GM18861 (cell line): Measurements from ENCODE around the gene LORICRIN.

Source experiments
- ATAC-seq: cut with Tn5 transposase; IDR thresholded peaks from one replicate; pipeline ENCODE4 v1.9.1; 2021; ENCODE audit not compliant: unreplicated experiment

LORICRIN gene

DNA sequence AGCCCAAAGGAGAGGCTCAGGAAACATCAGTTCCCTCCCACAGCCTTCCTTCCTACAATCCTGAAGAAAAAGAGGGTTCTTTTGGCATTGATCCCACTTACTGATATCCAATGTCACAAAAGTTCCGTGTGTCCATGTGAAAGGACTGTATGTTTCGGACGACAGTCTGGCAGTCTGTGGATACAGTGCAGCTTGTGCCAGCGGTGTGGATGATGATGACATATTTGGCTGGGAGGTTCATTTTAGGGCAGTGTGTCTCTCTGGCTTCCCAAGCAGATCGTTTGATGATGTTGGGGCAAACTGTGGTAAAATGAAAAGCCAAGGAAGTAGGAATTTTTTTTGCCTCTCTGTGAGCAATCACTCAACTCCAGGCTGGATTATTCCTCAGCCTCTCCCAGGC, 42.8 kb downstream of the LORICRIN start:
- ATAC-seq, result no peak

DNA sequence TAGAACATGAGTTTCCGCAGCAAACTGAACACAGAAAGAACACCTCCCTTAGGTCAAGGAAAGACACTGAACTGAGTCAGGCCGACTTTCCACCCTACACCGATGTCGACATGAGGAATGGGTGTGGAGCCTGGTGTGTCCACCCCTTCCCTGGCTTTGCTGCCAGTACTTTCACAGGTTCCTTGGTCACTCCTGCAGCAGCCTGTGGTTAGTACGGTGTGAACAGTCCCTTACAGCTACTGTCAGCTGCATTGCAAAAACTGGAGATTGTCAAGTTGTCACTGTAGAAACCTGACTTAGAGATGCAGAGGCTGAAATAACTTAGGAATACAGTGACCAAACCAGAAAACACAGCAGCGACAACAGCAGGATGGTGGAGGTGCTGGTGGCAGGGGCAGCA, 46.2 kb downstream of the LORICRIN start:
- no peak for ATAC-seq

DNA sequence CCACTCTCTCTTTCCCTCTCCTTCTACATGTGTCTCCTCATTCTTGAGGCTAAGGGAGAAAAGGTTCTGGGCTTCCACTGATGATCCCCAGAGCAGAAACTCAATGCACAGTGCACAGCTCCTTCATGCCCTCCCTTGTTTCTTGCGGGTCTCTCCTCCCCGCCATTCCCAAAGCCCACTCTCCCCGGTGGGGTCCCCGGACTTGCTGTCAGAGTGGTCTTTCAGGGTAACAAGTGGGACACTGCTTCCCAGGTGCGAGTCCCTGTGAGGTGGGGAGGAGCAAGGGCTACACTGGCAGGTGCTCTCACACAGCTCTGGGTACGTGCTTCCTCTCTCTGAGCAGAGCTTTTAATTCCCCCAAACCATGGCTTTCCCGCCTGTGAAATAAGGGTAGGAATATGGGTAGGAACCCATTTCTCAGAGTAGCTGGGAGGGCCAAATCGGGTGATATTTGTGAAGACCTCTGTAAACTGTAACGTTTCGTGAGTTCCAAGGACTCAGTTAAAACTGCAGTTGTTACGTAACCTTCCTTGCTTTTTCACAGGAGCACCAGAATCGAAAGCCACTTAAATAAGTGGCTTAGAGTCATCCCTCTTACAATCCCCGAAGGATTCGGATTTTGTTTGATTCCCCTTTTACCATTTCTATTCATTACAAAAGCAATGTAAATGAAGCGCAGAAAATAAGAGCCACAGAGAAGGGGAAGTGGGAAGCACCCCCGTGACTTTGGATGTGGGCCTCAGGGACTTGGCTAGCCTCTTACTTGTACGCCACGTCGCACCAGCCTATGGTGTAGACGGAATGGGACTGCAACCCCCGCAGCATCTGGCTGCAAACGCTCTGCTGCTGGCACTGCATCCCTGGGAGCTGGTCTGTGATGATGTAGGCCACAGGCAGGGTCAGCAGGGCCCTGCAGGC, 47.1 kb downstream of the LORICRIN start:
- ATAC-seq, result no peak

DNA sequence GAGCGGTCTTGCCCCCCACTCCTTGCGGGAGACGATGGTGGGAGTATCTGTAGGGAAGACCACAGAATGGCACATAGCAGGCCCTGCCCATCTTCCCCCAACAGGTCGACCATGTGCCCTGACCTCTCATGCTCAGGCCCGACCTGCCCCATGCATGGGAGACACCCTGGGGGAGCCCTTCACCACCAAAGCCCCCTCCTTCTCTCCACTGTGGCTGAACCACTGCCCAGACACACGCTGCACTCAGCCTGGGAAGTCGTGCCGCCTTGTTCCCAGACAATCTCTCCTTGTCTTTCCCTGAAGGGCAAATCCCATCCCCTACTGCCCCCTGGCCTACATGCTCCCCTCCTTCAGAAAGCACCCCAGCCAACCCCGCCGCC, 47.7 kb downstream of the LORICRIN start:
- no peak for ATAC-seq

DNA sequence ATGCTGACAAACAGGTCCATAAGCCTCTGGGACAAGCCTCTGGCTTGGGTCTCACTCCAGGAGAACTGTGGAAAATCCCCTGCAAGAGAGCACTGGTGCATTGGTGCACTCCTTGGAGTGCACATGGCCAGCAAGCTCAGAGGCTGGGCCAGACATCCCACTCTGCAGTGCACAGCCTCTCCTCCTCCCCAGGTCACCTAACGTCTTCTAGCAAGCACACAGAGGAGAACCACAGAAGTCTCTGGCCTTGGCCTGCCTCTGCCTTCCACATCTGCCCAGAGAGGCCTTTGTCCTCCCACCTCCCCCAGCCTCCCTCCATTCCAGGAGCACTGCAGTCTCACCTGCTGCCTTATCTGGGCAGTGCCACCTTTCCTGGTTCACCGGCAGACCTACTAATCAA, 49.1 kb downstream of the LORICRIN start:
- no peak for ATAC-seq

DNA sequence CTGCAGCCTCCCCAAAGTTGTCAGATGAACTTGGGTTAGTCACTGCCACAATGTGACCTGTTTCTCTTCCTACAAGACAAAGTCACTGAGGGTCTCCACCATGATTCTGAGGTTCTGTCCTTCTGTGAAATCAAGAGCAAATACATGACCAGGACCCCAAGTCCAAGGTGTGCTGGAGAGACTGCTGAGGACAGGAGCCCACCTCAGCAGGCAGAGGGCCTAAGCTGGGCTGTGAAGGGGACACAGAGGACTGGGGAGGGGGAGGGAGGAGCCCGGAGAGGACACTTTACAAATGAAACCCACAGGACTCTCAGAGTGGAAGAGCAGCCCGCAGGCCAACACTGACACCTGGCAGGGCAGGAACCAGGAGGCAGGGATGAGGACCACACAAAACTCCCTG, 50.0 kb downstream of the LORICRIN start:
- ATAC-seq, result no peak

DNA sequence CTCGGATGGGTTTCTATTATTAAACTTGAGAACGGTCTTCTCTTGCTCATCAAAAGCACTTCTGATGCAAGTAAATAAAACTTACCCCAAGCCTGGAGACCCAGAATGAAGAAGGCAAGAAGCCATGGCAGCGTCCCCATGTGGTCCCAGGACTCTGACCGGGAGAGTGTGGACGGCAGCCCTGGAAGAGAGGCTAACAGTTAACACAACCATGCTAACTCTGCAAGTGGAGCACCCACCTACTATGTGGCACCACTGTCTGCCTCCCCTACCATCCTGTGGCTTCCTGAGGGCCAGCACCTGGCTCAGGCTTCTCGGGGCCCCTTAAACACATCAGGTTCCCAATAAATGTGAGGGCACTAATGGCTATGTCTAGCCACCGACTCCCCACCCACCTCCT, 51.0 kb downstream of the LORICRIN start:
- no peak for ATAC-seq
